GM18511 (cell line): ENCODE data around the gene ODF2.
"Not testable (repeated sequence)": the region's sequence is repeated elsewhere in the genome, so short reads cannot be mapped to it uniquely, and the experiment has no call there.

ENCODE experiments used
- ATAC-seq: cut with Tn5 transposase; IDR thresholded peaks from one replicate; pipeline ENCODE4 v1.9.1; 2021; ENCODE audit warnings: mild to moderate bottlenecking, moderate library complexity; ENCODE audit not compliant: unreplicated experiment

The ODF2 gene

DNA sequence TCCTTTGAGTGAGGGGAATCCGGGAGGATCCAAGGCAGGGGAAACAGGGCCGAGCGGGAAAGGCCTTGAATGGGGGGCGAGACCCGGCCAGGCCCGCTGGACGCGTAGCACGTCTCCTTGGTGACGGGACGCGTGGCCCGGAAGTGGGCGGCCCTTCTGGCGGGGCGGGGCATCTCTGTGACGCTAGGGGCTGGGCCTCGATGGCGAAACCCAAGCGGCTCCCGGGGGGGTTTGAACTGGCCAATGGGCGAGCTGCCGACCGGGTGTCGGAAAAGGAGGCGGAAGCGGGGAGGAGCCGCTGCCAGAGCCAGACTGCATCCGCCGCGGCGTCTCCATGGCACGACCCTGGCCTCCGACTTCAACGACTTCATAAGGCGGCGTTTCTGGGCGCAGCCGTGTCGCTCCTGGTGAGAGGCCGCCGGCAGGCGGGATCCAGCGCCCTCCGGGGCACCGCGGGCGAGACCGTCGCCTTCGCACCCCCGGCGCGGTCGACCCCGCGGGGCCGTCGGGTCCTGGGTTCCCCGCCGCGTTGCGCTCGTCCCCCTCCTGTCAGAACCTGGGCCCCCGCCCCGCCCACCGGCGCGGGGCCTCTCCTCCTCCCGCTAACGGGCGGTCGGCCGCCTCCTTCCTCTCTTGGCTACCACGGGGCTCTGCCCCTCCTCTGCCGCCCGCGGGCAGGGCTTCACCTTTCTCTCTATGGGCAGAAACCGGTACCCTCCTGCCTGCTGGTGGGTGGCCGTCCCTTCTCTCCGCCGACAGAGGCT is at the start of gene ODF2:
ODF2 (plus strand) TSS at position 158 of the 764 bp plus-strand sequence; CDS start at position 244, 86 bp downstream.
- ATAC-seq = peak; percentile 82

DNA sequence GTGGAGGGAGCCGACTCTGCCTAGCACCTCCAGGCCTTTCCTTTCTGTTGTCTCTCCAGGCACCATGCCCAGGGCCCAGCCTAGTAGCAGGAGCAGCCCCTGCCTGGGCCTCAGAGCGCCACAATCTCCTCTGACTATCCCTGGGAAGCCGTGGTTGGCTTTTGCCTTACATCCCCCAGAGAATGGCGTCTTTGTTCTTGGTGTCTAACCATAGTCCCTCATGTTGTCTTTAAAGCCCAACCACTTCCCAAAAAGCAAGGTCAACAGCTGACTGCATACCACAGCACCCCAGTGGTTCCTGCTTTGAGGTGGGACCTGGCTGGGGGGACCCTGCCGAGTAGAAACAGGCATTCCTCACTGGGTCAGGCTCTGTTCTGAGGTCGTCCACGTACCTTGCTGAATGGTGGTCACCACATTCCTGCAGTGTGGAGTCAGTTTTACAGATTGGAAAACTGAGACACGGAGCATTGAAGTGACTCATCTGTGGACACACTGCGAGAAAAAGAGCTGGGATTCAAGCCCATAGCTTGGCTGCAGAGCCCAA is 48.9 kb upstream of the ODF2 start:
- ATAC-seq = no peak

GRCh38 chr9:128408963-128409431 is 46.8 kb upstream of the ODF2 start:
- ATAC-seq = no peak

- no peak for ATAC-seq
These were observed 46.4 kb upstream of the ODF2 start for GRCh38 chr9:128409450-128409849.

DNA sequence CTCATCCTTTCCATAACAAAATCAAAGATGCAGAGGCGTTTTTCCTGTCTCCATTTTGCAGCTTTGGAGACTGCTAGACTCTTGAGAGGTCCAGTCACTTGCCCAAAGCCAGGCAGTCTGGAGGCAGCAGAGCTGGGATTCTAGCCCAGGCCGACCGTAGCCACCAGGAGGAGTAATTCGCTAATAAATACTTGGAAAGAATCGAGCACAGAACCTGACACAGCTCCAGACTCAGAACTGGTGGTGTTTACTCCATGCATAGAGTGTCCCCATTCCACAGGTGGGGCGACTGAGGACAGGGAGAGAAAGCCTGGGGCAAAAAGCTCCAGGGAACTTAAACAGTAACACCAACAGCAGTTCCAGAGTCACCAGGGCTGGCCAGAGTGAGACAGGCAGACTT is 45.8 kb upstream of the ODF2 start:
- no peak for ATAC-seq

GRCh38 chr9:128411364-128412119 is 44.3 kb upstream of the ODF2 start:
- no peak for ATAC-seq

- no peak for ATAC-seq
These were observed 43.6 kb upstream of the ODF2 start for GRCh38 chr9:128412120-128412790.

GRCh38 chr9:128413728-128414127 is 42.1 kb upstream of the ODF2 start:
- ATAC-seq = not testable (repeated sequence)

GRCh38 chr9:128414461-128414860 is 41.3 kb upstream of the ODF2 start:
- ATAC-seq = no peak

GRCh38 chr9:128415281-128415680 is 40.5 kb upstream of the ODF2 start:
- no peak for ATAC-seq

GRCh38 chr9:128416014-128416413 is 39.8 kb upstream of the ODF2 start:
- ATAC-seq = no peak

DNA sequence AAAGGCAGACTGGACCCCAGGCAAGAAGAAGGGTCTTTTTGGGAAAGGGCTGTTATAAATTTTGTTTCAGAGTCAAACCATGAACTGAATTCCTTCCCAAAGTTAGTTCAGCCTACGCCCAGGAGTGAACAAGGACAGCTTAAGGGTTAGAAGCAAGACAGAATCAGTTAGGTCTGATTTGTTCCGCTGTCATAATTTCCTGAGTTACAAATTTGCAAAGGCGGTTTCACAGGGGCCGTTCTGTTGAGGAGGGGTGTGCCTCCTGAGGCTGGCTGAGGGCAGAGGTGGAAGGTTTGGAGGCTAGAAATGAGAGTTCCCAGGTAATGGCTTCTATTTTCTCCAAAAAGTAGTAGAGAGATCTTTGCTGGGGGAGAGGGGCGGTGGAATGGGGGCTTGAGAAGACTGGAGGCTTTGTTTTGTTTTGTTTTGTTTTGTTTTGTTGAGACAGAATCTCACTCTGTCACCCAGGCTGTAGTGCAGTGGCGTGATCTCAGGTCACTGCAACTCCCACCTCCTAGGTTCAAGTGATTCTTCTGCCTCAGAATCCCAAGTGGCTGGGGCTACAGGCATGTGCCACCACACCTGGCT is 39.3 kb upstream of the ODF2 start:
- ATAC-seq = no peak

DNA sequence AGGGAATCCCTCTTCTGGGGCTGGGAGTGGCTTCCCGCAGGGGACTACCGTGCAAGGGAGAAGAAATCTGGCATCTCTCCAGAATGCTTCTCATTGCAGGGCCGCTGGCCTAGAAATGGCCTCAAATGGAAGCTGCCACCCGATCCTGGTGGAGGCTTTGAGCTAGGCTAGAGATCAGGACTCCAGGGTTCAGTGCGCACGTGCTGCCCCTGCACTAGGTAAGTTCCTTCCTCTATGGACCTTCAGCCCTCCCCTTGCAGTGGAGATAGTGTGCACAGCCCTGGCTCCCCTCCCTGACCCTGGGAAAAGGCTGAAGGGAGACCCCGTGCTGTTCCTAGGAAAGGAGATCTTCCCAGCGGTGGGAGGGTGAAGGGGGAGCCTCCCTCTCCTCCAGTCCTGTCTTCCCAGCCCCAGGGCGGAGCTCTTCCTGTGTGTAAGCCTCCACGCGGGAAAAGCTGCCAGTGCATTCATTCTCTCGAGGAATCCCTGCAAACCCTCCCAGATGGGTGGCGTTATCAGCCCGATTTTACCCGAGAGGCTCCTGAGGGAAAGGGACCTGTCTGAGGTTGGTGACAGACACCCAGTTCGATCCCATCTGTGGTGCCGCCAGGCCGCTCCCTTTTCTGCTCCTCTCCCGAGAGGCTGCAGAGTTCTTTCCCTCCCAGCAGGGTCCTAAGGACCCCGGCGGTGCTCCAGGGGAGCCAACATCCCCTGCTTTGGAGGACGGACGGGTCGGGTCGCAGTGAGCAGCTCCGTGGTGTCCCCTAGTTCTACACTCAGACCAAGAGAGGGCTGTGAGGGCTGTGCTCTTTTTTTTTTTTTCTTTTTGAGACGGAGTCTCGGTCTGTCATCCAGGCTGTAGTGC is 36.5 kb upstream of the ODF2 start:
- ATAC-seq = no peak

DNA sequence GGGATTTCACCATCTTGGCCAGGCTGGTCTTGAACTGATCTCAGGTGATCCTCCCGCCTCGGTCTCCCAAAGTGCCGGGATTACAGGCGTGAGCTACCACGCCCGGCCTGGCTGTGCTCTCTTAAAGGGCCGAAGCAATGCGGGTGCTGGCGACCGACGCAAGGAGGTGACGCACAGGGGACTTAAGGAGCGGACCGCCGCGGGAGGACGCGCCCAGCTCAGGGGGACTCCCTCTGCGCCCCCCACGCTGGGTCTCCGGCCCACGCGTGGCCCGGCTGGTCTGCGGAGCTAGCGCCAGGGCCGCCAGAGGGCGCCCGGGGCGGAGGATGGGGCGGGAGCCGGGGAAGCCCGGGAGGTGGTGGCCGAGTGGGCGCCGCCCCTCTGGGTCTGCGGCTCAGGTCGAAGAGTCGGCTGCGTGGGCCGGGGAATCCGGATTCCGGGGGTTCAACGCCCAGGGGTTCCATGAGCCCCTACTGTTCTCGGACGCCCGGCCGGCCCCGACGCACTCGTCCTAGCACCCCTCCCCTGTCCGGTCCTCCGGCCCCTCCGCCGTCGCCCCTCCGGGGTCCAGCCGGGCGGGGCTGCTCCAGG is 35.7 kb upstream of the ODF2 start:
- peak; percentile 80 for ATAC-seq

DNA sequence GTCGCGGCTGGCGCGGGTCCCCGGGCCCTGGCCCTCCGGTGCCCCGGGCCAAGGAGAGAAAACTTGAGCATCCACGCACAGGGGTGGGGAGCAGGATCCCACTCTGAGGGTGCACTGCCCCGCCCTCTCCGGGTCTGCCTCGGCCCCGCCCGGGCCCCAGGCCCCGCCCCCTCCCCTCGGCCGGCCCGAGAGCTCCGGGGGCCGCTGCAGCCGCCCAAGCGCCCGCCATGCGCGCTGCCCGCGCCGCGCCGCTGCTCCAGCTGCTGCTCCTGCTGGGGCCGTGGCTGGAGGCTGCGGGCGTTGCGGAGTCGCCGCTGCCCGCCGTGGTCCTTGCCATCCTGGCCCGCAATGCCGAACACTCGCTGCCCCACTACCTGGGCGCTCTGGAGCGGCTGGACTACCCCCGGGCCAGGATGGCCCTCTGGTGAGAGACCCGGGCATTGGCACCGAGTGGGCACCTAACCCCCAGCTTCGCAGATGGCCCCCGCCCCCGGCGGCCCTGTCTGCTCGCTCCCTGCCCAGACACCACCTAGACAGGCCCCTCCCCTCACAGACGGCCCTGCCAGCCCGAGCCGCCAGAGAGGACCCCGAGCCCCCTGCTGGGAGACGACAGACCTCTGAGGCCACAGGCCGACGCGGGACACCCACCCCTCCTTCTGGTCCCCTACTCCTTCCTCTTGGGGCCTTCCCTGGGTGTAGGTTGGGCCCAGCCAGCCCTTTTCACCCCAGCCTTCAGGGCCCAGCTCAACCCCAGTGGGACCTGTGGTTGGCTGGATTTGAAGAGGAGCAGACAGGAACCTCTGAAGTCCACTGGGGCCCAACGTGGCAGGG is 34.9 kb upstream of the ODF2 start, which contains the start of gene CERCAM:
CERCAM (plus strand) TSS at position 207 of the 831 bp plus-strand sequence; CDS start at position 228, 21 bp downstream.
- ATAC-seq = peak; percentile 80

- ATAC-seq = no peak
These were observed 34.3 kb upstream of the ODF2 start for GRCh38 chr9:128421482-128421996.

- ATAC-seq = not testable (repeated sequence)
These were observed 33.6 kb upstream of the ODF2 start for GRCh38 chr9:128422022-128422782.

DNA sequence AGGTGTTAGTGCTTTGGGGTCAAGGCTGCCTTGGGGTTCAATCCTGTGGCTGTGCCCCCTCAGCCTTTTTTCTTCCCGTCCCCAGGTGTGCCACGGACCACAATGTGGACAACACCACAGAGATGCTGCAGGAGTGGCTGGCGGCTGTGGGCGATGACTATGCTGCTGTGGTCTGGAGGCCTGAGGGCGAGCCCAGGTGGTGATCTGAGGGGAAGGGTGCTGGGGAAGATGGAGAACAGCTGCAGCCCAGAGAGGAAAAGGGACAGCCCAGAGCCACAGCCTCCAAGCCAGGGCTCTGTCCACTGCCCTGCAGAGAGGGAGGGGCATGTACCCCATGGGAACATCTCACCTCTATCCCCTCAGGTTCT is 33.0 kb upstream of the ODF2 start:
- no peak for ATAC-seq
